ENCODE data around the gene ZMYND8.
"Not testable (repeated sequence)": the region's sequence is repeated elsewhere in the genome, so short reads cannot be mapped to it uniquely, and the experiment has no call there.

The ZMYND8 gene

GRCh38 chr20:47266847-47267515 is 89.5 kb downstream of the ZMYND8 start:
- H3K27ac ChIP-seq (ENCODE audit: low read depth, low read length, poor library complexity, severe bottlenecking) = peak overlapping the region; percentile 80
- H3K9ac ChIP-seq (ENCODE audit: low read length) = peak overlapping the region; percentile 35; the same call in 1 of the 2 replicates
- peaks cover 69% of the 10 kb centered on the region for H3K4me1 ChIP-seq (ENCODE audit: insufficient read depth, low read length, severe bottlenecking)
- peaks cover 60% of the 10 kb centered on the region for H3K36me3 ChIP-seq (ENCODE audit: insufficient read depth, low read length)
- no peaks in the 10 kb centered on the region for H3K9me2 ChIP-seq (ENCODE audit: low read depth, low read length)
- no peaks in the 10 kb centered on the region for H3K27me3 ChIP-seq (ENCODE audit: insufficient read depth, low read length)
- no peaks in the 10 kb centered on the region for H4K20me1 ChIP-seq (ENCODE audit: insufficient read depth, low read length)
- H3F3A ChIP-seq (ENCODE audit: insufficient read depth, low read length) = 0 out of 2 replicates have a peak, but pooled peaks cover 4% of the 10 kb centered on the region
- no peak for TF ChIP-seq EZH2 (IDR thresholded peaks at IDR 0.05; ENCODE audit: borderline replicate concordance, low read length)
- TF ChIP-seq CTCF (IDR thresholded peaks at IDR 0.05; ENCODE audit: low read length) = no peak
- H3K9me3 ChIP-seq (ENCODE audit: low read length) = no peaks in the 10 kb centered on the region
- no peak overlapping the region for H3K4me2 ChIP-seq (ENCODE audit: low read length)
- no peak overlapping the region for H2AFZ ChIP-seq (ENCODE audit: low read length)
- H3K79me2 ChIP-seq (ENCODE audit: insufficient read depth, low read length) = peaks cover 19% of the 10 kb centered on the region; the same call in 1 of the 2 replicates
- H3K4me3 ChIP-seq (ENCODE audit: low read depth, low read length, poor library complexity, severe bottlenecking) = no peak overlapping the region

DNA sequence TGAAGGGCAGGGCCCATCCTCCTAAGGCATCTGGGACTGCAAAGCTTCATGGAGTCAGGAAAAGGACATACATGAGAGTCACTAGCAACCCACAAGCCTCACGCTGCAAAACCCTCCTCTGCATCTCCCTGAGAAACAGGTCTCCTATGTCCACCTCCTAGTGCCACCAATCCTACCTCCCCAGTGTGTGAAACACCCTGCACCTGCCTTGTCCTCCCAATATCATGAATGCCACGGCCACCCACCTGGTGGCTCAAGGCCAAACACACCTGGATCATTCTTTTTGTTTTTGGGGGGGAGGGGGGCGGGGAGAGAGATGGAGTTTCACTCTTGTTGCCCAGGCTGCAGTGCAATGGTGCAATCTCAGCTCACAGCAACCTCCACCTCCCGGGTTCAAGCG is 90.5 kb downstream of the ZMYND8 start:
- Histone ChIP-seq H3K9ac (ENCODE audit: low read length) (no peak overlapping the region), H2AFZ (ENCODE audit: low read length) (no peak overlapping the region), H4K20me1 (ENCODE audit: insufficient read depth, low read length) (no peaks in the 10 kb centered on the region), H3K4me2 (ENCODE audit: low read length) (no peak overlapping the region), H3K9me3 (ENCODE audit: low read length) (no peaks in the 10 kb centered on the region), H3K4me1 (ENCODE audit: insufficient read depth, low read length, severe bottlenecking) (peaks cover 79% of the 10 kb centered on the region), H3K9me2 (ENCODE audit: low read depth, low read length) (no peaks in the 10 kb centered on the region), H3F3A (ENCODE audit: insufficient read depth, low read length) (0 out of 2 replicates have a peak, but pooled peaks cover 4% of the 10 kb centered on the region), H3K4me3 (ENCODE audit: low read depth, low read length, poor library complexity, severe bottlenecking) (no peak overlapping the region), H3K36me3 (ENCODE audit: insufficient read depth, low read length) (peaks cover 63% of the 10 kb centered on the region), H3K27me3 (ENCODE audit: insufficient read depth, low read length) (no peaks in the 10 kb centered on the region), H3K27ac (ENCODE audit: low read depth, low read length, poor library complexity, severe bottlenecking) (peak overlapping the region; percentile 80), H3K79me2 (ENCODE audit: insufficient read depth, low read length) (peaks cover 25% of the 10 kb centered on the region)
- TF ChIP-seq EZH2 (IDR thresholded peaks at IDR 0.05; ENCODE audit: borderline replicate concordance, low read length) (no peak), CTCF (IDR thresholded peaks at IDR 0.05; ENCODE audit: low read length) (no peak)

DNA sequence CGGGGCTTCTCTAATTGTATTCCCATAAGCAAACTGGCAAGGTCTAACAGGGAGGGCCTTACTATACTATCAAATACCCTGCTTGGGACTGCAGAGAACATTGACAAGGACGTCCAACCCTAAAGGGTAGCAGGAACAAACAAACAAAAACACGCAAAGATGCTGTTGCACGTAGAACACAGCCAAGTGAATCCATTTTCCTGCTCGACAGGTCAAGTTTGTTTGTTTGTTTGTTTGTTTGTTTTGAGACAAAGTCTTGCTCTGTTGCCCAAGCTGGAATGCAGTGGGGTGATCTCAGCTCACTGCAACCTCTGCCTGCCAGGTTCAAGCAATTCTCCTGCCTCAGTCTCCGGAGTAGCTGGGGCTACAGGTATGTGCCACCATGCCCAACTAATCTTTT is 91.3 kb downstream of the ZMYND8 start:
- Histone ChIP-seq H3K27ac (ENCODE audit: low read depth, low read length, poor library complexity, severe bottlenecking) (peak overlapping the region; percentile 80), H3K4me3 (ENCODE audit: low read depth, low read length, poor library complexity, severe bottlenecking) (no peak overlapping the region), H3K4me2 (ENCODE audit: low read length) (no peak overlapping the region), H4K20me1 (ENCODE audit: insufficient read depth, low read length) (no peaks in the 10 kb centered on the region), H3K4me1 (ENCODE audit: insufficient read depth, low read length, severe bottlenecking) (peaks cover 87% of the 10 kb centered on the region), H2AFZ (ENCODE audit: low read length) (no peak overlapping the region), H3K36me3 (ENCODE audit: insufficient read depth, low read length) (peaks cover 68% of the 10 kb centered on the region), H3K9me2 (ENCODE audit: low read depth, low read length) (no peaks in the 10 kb centered on the region), H3K9me3 (ENCODE audit: low read length) (no peaks in the 10 kb centered on the region), H3K27me3 (ENCODE audit: insufficient read depth, low read length) (no peaks in the 10 kb centered on the region), H3F3A (ENCODE audit: insufficient read depth, low read length) (0 out of 2 replicates have a peak, but pooled peaks cover 4% of the 10 kb centered on the region), H3K79me2 (ENCODE audit: insufficient read depth, low read length) (peaks cover 27% of the 10 kb centered on the region), H3K9ac (ENCODE audit: low read length) (no peak overlapping the region)
- no peak for TF ChIP-seq EZH2 (IDR thresholded peaks at IDR 0.05; ENCODE audit: borderline replicate concordance, low read length)
- no peak for TF ChIP-seq CTCF (IDR thresholded peaks at IDR 0.05; ENCODE audit: low read length)

- not testable (repeated sequence) for H3K27me3 ChIP-seq (ENCODE audit: insufficient read depth, low read length); H3K4me2 ChIP-seq (ENCODE audit: low read length); H3K9me2 ChIP-seq (ENCODE audit: low read depth, low read length); H3K9ac ChIP-seq (ENCODE audit: low read length); H4K20me1 ChIP-seq (ENCODE audit: insufficient read depth, low read length); H3F3A ChIP-seq (ENCODE audit: insufficient read depth, low read length); H3K4me3 ChIP-seq (ENCODE audit: low read depth, low read length, poor library complexity, severe bottlenecking); H3K9me3 ChIP-seq (ENCODE audit: low read length); H2AFZ ChIP-seq (ENCODE audit: low read length)
- Histone ChIP-seq H3K27ac (ENCODE audit: low read depth, low read length, poor library complexity, severe bottlenecking) (peak overlapping the region; percentile 97), H3K36me3 (ENCODE audit: insufficient read depth, low read length) (peaks cover 69% of the 10 kb centered on the region), H3K79me2 (ENCODE audit: insufficient read depth, low read length) (peaks cover 22% of the 10 kb centered on the region), H3K4me1 (ENCODE audit: insufficient read depth, low read length, severe bottlenecking) (peaks cover 89% of the 10 kb centered on the region)
Measured at GRCh38 chr20:47264137-47264769, 92.2 kb downstream of the ZMYND8 start.

Data from OCI-LY1 (cell line).